ENCODE results near the gene TTC38.
A peak's percentile ranks its signal among the peaks of the same experiment; 100 is the strongest.
"Not testable (repeated sequence)": the region's sequence is repeated elsewhere in the genome, so short reads cannot be mapped to it uniquely, and the experiment has no call there.

Gene TTC38

DNA sequence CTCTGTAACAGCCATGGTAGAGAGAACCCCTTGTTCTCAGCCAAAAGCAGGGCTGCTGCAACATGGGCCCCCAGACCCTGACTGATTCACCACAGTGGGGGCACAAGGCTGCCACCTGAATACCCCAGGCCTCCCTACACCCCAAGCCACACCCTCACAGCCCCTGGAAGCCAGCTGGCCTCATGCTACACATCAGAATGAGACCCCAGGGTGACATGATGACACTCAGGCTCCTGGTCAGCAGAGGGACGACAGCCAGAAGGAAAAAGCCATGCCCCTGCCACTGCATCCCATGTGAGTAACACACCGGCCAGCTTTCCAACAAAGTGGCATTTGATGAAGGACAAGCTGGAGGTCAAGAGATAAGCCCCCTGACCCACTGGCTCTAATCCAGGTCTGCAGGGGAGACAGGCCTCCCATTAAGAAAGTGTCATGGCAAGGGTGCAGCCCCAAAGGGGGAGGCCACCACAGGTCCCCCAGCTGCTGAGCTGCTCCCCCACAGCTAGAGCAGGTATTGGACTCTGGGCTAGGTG lies 20.3 kb upstream of the TTC38 start:
- no peak for DNase-seq

DNA sequence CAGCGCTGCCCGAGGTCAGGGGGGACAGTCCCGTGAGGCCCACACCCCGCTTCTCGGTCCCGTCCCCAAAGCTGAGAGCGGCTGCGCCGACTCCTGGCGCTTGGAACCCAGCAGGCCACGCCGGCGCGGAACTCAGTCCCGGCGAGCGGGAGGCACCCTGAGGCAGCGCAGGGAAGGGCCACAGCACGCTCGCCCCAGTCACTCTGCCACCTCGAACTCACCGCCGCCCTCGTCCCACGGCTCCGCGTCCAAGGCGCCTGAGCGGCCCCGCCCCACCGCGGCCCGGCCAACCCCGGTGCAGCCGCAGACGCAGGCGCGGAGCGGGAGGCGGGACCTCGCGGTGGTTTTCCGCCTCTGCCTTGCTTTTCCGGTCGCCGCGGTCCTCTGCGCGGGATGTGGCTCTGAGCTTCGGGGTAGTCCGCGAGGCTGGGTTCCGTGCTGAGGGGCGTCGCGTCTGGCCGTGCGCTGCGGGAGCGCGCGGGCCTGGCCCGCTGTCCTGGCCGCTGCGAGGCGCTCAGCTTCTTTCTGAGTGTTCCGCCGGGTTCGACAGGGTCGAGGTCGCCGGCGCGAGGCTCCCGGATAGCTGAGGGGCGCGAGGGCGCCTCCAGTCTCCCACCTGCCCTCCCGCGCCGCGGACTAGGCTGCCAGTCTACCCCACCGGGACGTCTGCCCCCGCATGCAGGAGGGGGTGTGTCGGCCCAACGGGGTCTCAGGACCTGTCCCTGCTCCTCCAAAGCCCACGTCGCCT lies 17.6 kb upstream of the TTC38 start, which contains the start of gene CDPF1:
Gene CDPF1 (minus strand): TSS at position 259 of the 748 bp plus-strand sequence. CDS start 2,009 bp downstream, outside the sequence.
- peak; percentile 93 for DNase-seq

DNA sequence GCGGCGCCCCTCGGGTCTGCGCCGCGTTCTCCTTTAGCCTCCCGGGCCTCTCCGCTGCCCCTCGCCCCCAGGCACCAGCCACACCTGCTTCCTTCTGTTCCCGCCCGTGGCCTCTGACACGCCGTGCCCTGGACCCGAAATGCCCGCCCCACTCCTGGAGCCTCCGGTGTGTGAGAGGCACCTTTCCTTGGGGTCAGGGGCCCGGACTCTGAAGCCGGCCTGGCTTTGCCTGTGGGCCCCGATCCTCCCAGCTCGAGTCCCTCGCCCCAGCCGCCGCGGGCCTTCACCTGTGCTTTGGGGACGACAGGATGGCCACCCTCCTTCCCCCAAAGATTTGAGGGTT lies 17.1 kb upstream of the TTC38 start:
- DNase-seq: peak; percentile 9

DNA sequence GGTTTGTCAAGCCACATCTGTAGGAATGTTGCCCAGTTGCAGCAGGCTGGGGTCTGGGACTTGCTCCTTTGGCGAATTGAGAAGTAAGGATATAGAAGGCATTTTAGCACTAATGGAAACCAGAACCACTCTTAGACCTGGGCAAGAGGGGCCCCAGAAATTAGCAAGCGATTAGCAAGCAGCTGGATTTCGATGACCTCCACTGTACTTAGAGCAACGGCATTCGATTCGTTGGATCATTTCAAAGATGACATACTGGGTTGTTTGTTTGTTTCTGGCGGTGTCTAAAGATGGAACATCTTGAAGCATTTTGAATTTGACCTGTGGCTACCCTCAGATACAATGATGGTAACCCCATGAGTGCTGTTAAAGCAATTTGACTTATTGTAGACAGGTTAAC lies 16.5 kb upstream of the TTC38 start:
- no peak for DNase-seq

DNA sequence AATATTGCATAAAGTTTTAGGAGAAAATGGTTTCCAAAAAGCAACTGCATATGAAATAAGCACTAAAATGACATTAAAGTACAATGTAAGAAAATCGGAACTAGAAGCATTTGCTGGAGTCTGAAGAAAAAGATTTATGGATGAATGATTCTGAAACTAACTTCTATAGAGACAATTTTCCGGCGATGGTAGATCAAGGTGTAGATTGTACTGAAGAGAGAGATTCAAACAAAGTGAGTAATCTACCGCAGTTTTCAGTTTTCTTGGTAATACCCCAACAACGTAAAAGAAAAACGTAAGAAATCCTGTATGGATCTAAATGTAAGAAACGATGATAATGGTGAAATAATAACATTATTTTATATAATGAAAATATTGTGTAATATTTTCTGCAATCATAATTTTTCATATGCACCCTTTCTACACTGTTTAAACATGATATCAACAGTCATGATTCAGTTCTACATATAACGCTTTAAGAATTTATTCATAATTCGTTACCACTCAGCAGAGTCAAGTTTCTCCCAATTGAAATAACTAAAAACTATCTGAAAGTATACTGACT lies 15.9 kb upstream of the TTC38 start:
- DNase-seq: no peak

DNA sequence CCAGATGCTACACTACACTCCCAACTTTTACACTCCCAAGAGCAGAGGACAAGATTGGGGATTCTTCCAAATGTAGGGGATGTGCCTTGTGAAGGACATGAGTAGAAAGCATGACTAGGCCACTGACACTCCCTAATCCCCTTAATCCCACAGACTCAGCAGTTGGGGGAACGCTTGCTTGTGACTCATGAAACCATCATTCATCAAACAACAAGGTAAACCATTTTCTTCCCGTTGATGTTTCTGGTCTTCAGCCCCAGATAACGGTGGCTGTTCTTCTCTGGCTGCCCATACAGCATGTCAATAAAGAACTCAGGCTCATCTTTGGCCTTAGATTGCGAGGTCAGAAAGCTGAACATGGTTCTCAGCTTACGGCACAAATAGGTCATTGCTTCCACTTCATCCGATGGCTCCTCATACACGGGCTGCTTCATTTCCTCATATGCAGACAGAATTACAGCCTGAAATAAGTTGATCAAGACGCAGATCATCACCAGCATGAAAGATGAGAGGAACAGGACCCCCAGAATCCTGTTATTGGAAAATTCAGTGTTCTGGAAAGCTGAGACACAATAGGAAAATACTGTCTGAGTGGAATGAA lies 11.3 kb upstream of the TTC38 start:
- DNase-seq: no peak

DNA sequence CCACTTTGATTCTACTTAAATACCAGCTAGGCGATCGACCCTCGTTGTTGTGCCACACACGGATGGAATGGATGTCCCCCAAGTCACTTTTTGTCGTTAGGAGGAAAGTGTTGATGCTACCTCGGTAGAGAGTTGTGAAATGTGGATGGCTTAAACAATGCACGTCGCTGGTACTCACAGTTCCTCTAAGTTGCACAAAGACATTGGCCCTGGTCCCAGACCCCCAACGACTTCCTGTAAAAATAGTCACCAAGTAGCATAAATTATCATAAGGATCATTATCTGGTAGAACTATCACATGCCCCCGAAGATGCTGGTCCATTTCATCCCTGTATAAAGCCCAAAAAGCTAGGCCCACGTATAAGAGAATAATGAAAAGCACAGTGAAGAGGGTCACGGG lies 8.4 kb upstream of the TTC38 start:
- DNase-seq: no peak

DNA sequence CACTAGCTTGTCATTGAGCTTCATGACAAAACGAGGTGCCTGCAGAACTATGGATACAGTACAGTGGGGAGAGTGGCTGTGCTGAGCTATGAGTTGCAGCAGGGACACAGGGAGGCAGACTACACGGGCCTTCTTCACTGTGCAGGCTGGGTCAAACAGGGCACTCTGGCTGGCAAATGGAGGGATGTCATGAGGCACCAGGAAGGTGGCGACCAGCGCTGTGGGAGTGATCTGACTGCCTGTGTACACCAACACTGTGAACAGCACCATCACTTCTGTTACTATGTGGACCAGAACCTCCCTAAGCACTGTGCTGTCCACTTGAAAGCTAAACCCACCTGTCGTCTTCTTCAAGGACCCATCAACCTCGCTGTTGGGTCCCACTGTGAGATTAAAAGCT lies 7.8 kb upstream of the TTC38 start:
- no peak for DNase-seq

DNA sequence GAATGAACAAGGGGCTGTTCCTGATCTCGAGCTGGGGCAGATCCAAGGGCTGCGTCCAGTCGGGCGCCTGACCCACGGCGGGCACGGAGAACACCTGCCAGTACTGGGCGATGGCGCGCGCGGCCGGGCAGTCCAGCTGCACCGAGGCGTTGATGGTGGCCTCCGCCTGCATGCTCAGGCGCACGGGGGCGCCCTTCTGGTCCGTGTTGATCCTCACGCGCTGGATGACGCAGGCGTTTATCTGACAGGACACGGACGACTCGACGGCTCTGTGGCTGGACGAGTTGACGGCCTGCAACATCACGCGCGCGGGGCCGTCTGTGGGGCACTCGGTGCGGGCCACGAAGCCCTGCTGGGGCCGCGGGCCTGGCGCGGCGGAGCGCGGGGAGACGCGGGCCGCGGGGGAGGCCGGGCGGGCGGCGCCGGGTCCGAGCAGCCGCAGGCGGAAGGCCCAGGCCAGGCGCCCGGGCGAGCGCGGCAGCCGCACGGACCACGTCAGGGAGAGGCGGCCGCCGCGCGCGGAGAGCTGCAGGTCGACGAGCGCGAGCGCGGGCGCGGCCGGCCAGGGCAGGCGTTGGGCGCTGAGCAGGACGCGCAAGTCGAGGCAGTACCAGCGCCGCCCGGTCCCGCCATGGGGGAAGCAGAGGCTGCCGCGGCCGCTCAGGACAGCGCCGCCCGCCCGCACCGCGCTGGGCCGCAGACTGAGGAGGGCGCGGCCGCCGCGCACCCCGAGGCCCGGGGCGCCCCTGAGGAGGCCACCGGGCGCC lies 5.2 kb upstream of the TTC38 start:
- peak; percentile 17 for DNase-seq

DNA sequence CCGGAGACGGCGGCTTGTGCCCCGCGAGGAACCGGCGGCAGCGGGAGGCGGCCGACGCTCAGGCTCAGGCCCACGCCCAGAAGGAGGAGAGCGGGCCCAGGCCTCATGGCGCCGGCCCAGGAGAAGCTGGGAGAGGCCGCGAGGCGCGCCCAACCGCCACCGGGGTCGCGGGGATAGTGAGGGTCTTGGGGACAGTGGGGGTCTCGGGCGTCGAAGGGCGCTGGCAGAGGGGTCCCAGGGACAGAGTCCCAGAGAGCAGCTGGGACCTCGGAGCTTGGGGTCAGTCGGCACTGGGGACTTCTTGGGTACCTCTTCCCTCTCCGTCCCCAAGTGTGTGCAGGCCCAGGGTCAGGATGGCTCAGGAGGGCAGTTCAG lies 4.6 kb upstream of the TTC38 start, which contains the start of gene PKDREJ:
Gene PKDREJ (minus strand): TSS at position 128 of the 375 bp plus-strand sequence. CDS start 21 bp downstream, at position 107.
- no peak for DNase-seq

DNA sequence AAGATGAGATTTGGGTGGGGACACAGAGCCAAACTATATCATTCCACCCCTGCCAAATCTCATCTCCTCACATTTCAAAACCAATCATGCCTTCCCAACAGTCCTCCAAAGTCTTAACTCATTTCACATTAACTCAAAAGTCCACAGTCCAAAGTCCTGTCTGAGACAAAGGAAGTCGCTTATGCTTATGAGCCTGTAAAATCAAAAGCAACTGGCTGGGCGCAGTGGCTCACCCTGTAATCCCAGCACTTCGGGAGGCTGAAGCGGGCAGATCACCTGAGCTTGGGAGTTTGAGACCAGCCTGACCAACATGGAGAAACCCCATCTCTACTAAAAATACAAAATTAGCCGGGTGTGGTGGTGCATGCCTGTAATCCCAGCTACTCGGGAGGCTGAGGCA lies 3.3 kb upstream of the TTC38 start:
- DNase-seq: not testable (repeated sequence)

DNA sequence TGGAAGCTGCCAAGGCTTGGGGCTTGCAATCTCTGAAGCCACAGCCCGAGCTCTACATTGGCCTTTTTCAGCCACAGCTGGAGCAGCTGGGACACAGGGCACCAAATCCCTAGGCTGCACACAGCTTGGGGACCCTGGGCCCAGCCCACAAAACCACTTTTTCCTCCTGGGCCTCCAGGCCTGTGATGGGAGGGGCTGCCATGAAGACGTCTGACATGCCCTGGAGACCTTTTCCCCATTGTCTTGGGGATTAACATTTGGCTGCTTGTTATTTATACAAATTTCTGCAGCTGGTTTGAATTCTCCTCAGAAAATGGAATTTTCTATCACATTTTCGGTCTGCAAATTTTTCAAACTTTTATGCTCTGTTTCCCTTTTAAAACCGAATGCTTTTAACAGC lies 2.2 kb upstream of the TTC38 start:
- not testable (repeated sequence) for DNase-seq

DNA sequence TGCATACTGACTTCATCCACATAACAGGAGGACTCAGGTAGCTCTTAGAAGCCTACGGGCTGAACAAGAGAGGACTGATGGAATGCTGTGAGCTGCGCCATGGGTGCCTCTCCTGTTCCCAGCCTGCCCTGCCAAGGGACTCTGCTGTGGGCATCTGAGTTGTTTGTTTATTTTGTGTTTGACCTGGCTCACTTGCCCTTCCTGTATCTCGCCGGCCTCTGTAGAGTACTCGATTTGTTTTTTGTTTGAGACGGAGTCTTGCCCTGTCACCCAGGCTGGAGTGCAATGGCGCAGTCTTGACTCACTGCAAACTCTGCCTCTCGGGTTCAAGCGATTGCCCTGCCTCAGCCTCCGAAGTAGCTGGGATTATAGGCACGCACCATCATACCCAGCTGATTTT lies 1.8 kb downstream of the TTC38 start:
- DNase-seq: no peak

DNA sequence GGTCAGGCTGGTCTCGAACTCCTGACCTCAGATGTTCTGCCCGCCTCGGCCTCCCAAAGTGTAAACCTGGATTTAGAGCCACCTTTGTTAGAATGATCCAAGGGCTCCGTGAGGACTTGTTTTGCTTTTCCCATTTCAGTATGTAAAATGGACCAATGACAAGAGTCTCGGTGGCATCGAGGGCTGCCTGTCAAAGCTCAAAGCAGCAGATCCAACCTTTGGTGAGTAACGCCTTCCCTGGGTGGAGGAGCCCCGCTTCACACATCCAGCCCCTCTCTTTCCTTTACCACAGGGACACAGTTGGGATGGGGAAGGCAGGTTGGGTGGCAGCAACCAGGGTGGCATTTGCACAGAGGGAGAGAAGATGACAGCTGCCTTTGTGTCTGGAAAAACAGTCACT lies 4.4 kb downstream of the TTC38 start:
- no peak for DNase-seq

DNA sequence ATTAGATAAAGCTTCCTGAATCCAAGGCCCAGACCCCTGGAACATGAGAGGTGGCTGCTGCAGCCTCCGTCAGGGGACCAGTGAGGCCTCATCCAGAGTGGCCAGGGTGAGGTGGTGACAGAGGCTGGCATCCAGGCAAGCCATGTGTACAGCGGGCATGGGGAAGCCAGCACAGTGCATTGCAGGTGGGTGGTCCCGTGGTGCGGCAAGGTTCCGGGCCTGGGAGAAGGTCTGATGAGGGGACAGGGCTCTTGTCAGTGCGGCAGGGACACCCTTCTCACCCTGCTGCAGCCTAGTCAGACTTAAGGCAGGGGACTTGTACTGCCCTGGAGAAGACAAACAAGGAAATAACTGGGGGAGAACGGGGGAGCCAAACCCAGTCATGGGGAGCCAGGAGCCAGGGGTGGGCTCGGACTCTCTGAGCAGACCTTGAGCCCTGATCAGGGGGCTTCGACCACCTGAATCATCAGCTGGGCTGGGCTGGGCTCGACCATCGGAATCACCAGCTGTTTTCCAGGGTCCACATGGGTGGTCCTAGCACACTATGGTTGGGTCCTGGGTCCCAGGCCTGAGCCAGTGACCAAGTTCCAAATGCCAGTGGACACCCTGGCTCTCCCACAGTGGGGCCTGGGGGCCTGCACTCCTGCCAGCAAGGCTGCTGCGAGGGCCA lies 5.1 kb downstream of the TTC38 start:
- DNase-seq: no peak

DNA sequence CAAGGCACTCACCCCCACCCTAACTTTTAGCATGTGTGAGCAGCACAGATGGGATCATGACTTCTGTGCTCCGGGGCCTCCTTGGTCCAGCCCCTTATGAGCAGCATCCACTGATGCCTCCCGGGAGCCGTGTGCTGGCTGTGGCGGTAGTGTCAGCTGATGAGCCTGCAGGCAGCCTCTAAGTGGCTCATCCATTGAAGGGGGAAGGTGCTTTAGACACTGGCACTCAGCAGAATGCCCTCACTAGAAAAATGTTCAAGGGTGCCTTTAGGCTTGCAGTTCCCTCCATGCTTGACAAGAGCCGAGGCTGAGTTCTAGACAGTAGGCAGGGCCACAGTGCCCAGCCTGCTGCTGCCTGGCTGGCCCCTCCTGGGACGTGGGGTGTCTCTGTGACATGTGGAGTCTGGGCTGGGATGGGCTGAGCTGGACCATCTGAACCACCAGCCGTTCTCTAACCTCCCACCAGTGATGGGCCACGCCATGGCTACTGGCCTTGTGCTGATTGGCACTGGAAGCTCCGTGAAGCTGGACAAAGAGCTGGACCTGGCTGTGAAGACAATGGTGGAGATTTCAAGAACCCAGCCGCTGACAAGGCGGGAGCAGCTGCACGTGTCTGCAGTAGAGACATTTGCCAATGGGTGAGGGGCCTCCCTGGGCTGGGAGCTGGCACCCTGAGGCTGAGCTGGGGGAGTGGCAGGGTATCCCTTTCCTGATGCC lies 5.8 kb downstream of the TTC38 start:
- no peak for DNase-seq

DNA sequence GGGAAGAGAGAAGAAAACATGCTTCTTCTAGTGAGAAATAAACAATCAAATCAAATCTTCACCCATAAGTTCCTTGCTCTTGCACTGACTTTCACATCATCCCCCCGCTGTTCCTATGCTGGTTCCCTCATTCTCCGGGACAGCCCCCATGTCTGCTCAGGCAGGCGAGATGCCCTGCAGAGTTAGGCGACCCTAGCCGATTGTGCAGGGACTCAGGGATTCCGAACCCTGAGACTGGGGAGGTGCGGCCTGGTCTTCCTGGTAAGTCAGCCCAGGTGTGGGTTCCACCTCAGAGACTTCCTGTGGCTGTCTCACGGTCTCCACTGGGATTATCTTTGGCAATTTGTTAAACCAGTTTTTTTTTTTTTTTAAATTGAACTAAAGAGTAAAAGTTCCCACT lies 6.6 kb downstream of the TTC38 start:
- no peak for DNase-seq

DNA sequence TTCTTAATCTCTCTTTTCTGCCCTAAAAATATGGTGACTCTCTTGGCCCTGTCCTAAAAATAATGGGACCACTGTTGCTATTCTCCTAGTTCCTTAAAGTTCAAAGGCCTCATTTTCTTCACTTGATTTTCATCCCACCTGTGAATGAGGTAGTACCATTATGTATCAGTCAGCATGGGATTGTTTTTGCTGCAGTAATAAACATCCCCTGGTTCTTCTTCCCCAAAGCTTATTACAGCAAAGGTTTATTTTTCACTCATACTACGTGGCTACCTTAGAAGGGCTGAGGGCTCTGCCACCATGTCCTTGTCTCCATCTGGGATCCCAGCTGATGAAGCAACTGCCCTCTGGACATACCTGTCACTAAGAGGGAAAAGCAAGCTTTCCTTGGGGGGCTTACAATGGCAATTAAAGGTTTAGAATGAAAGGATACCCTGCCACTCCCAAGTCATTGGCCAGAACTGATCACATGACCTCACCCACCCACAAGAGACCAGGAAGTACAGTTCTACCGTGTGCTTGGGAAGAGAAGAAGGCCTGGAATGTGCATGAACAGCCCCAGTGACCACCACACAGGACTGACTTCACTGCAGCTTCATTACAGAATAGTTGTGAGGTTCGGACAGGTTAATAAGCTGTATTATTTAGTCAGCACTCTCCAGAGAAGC lies 7.8 kb downstream of the TTC38 start:
- no peak for DNase-seq

DNA sequence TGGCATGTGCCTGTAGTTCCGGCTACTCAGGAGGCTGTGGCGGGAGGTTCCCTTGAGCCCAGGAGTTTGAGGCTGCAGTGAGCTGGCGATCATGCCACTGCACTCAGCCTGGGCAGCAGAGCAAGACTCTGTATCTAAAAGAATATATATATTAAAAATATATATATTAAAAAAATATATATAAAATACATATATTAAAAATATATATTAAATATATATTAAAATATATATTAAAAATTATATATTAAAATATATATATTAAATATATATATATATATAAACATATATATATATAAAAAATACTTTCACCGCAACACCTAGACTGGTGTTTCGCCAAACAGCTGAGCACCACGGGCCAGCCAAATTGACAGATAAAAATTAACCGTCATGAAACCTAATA lies 8.8 kb downstream of the TTC38 start:
- DNase-seq: no peak

DNA sequence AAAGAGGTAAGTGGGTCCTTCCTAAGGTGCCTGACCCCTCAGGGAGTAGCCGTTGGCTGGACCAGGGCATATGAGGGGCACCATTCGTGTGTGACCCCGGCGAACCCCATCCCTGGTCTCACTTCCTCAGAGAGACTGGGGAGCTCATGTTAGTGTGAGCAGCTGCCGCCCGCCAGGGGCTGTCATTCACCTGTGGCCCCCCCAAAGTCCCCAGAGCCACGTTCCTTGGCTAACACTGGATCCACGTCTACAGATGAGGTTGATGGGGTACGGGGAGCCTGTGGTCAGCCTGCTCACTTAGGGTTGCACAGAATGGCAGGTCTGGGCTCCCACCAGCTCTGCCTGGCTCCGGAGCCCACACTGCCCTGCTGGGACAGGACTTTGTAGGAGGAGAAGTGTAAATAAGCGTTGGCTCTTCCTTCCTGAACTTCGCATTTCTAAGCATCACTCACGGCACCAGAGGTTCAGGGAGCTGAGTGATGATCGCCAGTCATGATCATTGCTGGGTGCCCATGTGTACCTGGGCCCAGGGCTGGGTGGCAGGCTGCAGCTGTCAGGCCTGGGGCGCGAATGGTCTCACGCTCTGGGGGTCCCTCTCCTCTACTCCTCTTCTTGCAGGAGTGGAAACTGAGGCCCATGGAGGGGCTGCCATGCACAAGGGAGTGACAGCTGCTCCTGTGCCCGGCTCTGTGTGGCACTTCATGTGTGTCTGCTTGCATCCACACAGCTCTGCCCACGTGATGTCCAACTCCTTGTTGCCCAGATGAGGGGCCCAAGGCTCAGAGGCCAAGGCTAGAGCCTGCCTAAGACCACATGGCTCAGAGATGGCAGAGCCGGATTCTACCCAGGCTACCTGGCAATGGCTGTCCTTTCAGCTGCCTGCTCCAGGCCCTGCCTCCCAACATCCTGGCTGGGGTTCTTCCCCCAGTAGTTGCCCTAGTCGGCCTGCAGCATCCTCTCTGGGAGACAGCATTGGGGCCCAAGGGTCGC lies 11.1 kb downstream of the TTC38 start:
- no peak for DNase-seq
